Transverse colon (tissue), 4 donors: ENCODE measurements around the gene PITX1. TPM values are rescaled to one million over a fixed set of nuclear protein-coding genes. Genes with fewer than 3 reads are reported as not detected.
A peak's percentile ranks its signal among the peaks of the same experiment; 100 is the strongest.
"Not testable (repeated sequence)": the region's sequence is repeated elsewhere in the genome, so short reads cannot be mapped to it uniquely, and the experiment has no call there.

Experiments
- DNase-seq: peaks from one replicate; pipeline ENCODE4 v3.0.0-alpha.2; 2019
- H3K27ac ChIP-seq, 4 donors: fragments of 200-600 bp; sonication (generic); 2 replicates each; pipeline ENCODE4 v1.5.1; 2016 to 2018; ENCODE audit warnings: inconsistent platforms in 4 of 4
- H3K27me3 ChIP-seq: fragments of 200-600 bp; sonication (generic); 2 replicates; pipeline ENCODE4 v1.5.1; 2017; ENCODE audit warnings: inconsistent platforms
- H3K36me3 ChIP-seq, 4 donors: fragments of 200-600 bp; sonication (generic); 2 replicates each; pipeline ENCODE4 v1.5.1; 2017 to 2019; ENCODE audit warnings: inconsistent platforms in 4 of 4
- H3K4me1 ChIP-seq, 4 donors: fragments of 200-600 bp; sonication (generic); 2 replicates each; pipeline ENCODE4 v1.5.1; 2017 to 2020; ENCODE audit warnings: inconsistent platforms in 4 of 4
- H3K4me3 ChIP-seq, 4 donors: fragments of 200-600 bp; sonication (generic); 1 replicate in 1 of 4; 2 replicates in 3 of 4; pipeline versions ENCODE4 v1.5.1 to v1.6.1; 2017 to 2019; ENCODE audit warnings: inconsistent platforms in 4 of 4
- H3K9me3 ChIP-seq, 2 donors: fragments of 200-600 bp; sonication (generic); 2 replicates each; pipeline ENCODE4 v1.5.1; 2017 to 2019; ENCODE audit warnings: inconsistent platforms in 2 of 2
- EP300 ChIP-seq: sonication (generic); formaldehyde crosslinking; IDR thresholded peaks from one replicate; pipeline ENCODE4 v1.6.1; 2017; ENCODE audit warnings: antibody characterized with exemption, low read depth
- POLR2A ChIP-seq: fragments of 450-650 bp; IDR thresholded peaks from one replicate; pipeline ENCODE4 v1.6.1; 2016; ENCODE audit warnings: antibody characterized with exemption, mild to moderate bottlenecking, moderate library complexity
- POLR2AphosphoS5 ChIP-seq, 3 donors: sonication (generic); formaldehyde crosslinking; IDR thresholded peaks; one replicate each; pipeline ENCODE4 v1.6.1; 2016; ENCODE audit warnings: antibody characterized with exemption in 3 of 3
- WGBS, 2 donors: methylation state at CpG; one replicate each; pipeline ENCODE4 v1.1.5; 2018; ENCODE audit warnings: low coverage in 1 of 2; 5-methylcytosine and 5-hydroxymethylcytosine counted together
- in situ Hi-C, 4 donors: fragments of 200-750 bp; cut with MboI; loops; one replicate each; pipeline versions ENCODE4 v1.15.0 to v1.15.1; 2017; ENCODE audit warnings: low sequenced_read_pairs in 3 of 4, low pct_ligation_motif_present in 1 of 4, low pct_unique_long_range_greater_than_20kb in 1 of 4
- intact Hi-C: fragments of 100-400 bp; cut with DNase I; formaldehyde crosslinking; loops from one replicate; pipeline ENCODE4 v1.15.1; 2023; ENCODE audit warnings: low total_unique reads
- total RNA-seq, 4 donors: library from RNA; depleted of rRNA; stranded (reverse); fragments of >200 nt; gene quantifications; one replicate each; pipeline ENCODE4 v1.1.0, GENCODE V29; 2016
- TF ChIP-seq, protein P1 (sequence below), 5 experiments: fragments of 200-600 bp in 3 of 5; fragments of 450-650 bp in 2 of 5; sonication (generic) in 3 of 5; IDR thresholded peaks; 1 replicate in 2 of 5; 2 replicates in 3 of 5; pipeline ENCODE4 v1.5.1; 2016 to 2017; ENCODE audit warnings: antibody characterized with exemption in 5 of 5, inconsistent platforms in 3 of 5, mild to moderate bottlenecking in 2 of 5, moderate library complexity in 1 of 5

The PITX1 gene
- total RNA-seq, result 10 to 100 TPM in 1 of 4 donors, 1 to 10 TPM in 3; 3.7 to 13.9 (median 8.4) TPM

DNA sequence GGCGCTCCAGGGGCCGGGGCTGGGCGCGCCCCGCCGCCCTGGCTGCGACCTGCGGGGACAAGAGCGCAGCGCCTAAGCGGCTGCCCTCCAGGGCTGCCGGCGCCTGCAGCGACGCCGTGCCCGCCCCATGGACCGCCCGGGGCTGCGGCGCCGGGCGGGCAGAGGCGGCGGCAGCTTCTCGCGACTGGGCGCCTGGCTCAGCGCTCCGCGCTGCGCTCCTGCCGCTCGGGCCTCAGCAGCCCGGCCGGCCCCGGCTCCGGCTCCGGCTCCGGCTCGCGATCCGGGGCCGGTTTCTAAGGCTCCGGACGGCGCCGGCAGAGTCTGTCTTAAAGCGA is at the start of gene PITX1:
PITX1 (minus strand) TSS at position 328 of the 335 bp plus-strand sequence. CDS start 347 bp downstream, outside the sequence.
- H3K4me1 ChIP-seq, result peaks cover 22 to 43% (median 37%) of the 10 kb centered on the region in 4 donors
- H3K27me3 ChIP-seq, result peaks cover 100% of the 10 kb centered on the region
- TF ChIP-seq, protein P1, sequence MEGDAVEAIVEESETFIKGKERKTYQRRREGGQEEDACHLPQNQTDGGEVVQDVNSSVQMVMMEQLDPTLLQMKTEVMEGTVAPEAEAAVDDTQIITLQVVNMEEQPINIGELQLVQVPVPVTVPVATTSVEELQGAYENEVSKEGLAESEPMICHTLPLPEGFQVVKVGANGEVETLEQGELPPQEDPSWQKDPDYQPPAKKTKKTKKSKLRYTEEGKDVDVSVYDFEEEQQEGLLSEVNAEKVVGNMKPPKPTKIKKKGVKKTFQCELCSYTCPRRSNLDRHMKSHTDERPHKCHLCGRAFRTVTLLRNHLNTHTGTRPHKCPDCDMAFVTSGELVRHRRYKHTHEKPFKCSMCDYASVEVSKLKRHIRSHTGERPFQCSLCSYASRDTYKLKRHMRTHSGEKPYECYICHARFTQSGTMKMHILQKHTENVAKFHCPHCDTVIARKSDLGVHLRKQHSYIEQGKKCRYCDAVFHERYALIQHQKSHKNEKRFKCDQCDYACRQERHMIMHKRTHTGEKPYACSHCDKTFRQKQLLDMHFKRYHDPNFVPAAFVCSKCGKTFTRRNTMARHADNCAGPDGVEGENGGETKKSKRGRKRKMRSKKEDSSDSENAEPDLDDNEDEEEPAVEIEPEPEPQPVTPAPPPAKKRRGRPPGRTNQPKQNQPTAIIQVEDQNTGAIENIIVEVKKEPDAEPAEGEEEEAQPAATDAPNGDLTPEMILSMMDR (IDR thresholded peaks at IDR 0.05), result no peak
- peak in 1 of 3 donors; percentile 1 for TF ChIP-seq POLR2AphosphoS5 (IDR thresholded peaks at IDR 0.05)
- TF ChIP-seq EP300, result no peak
- no peak for TF ChIP-seq POLR2A
- no peaks in the 10 kb centered on the region for H3K36me3 ChIP-seq
- H3K4me3 ChIP-seq, result peak within 1 kb of the TSS; percentile 7 to 71 (median 48)
- intact Hi-C loops, result no loop called here
- no peak for DNase-seq
- H3K27ac ChIP-seq, result peak within 1 kb of the TSS; percentile 73 to 85 (median 77)
- H3K9me3 ChIP-seq, result no peaks in the 10 kb centered on the region
- no CpG with 5 or more reads among the region's 49 CpGs for WGBS, 2 donors
- in situ Hi-C loops, result loop anchor here in 1 of 4 donors (25.0 kb wide), 1 partner anchor 153 kb away; no protein-coding TSS in a partner anchor

DNA sequence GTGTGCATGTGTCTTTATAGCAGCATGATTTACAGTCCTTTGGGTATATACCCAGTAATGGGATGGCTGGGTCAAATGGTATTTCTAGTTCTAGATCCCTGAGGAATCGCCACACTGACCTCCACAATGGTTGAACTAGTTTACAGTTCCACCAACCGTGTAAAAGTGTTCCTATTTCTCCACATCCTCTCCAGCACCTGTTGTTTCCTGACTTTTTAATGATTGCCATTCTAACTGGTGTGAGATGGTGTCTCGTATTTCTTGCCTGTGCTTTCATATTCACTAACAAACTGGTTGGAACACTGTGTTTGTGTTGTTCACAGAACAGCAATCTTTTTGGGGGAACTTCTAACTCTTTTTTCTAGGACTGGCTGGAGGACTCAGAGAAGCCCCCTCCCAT is 49.3 kb upstream of the PITX1 start:
- in situ Hi-C loops, result not testable (repeated sequence)
- 63% methylated on average over 3 of the region's 3 CpGs; no CpG with 5 or more reads in 1 of the 2 donors for WGBS, 2 donors

DNA sequence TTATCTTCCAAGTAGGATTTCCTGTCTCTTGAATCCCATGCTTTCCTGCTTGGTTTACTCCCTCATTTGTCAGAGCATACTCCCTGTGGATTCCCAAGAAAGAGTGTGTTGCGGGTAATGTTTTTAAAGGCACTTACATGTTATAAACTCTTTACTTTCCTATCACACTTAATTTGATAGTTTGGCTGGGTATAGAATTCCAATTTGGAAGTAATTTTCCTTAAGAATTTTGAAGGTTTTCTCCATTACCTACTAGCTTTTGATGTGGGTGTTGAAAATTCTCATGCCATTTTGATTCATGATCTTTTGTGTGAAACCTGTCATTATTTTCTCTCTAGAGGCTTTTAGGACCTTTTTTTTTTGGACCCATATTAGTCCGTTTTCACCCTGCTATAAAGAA is 47.2 kb upstream of the PITX1 start:
- H3K27me3 ChIP-seq, result no peaks in the 10 kb centered on the region
- no peak overlapping the region for H3K27ac ChIP-seq
- in situ Hi-C loops (no loop called here), intact Hi-C loops (no loop called here)
- WGBS, 2 donors, result 86% methylated on average over 2 of the region's 2 CpGs
- peaks cover 9 to 17% of the 10 kb centered on the region in 2 donors for H3K9me3 ChIP-seq
- H3K36me3 ChIP-seq, result no peaks in the 10 kb centered on the region
- H3K4me1 ChIP-seq, result no peaks in the 10 kb centered on the region
- TF ChIP-seq POLR2AphosphoS5 (IDR thresholded peaks at IDR 0.05) (no peak), EP300 (no peak), POLR2A (no peak)
- TF ChIP-seq, protein P1 (IDR thresholded peaks at IDR 0.05), result no peak
- DNase-seq, result no peak
- no peak overlapping the region for H3K4me3 ChIP-seq

More for the DNA sequence above, 49.3 kb upstream of the PITX1 start:
- H3K9me3 ChIP-seq, result peaks cover 9 to 17% of the 10 kb centered on the region in 2 donors
- H3K36me3 ChIP-seq, H3K4me3 ChIP-seq, H3K4me1 ChIP-seq, DNase-seq, intact Hi-C loops, H3K27ac ChIP-seq, H3K27me3 ChIP-seq: not testable (repeated sequence)

DNA sequence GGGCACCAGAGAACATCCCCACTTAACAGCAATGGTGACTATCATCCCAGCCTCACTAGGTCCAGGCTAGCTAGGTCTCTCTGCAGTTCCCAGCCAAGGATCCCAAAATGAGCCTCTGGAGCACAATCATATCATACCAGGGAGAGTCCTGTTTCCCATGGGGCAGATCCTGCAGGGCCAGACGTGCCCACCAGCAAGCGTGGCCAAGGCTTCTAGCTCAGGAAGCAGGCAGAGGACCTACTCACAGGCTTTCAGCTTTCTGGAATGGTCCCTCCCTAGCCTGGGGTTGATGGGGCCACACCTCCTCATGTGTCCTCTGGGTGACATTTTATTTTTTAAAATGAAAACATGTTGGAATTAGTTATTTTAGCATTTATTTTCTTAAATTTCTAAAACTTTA is 45.7 kb upstream of the PITX1 start:
- Histone ChIP-seq H3K9me3 (peaks cover 9 to 17% of the 10 kb centered on the region in 2 donors), H3K27me3 (no peaks in the 10 kb centered on the region), H3K36me3 (no peaks in the 10 kb centered on the region), H3K4me1 (no peaks in the 10 kb centered on the region), H3K27ac (no peak overlapping the region), H3K4me3 (no peak overlapping the region)
- DNase-seq, result no peak
- in situ Hi-C loops, result no loop called here
- TF ChIP-seq EP300 (no peak), POLR2AphosphoS5 (IDR thresholded peaks at IDR 0.05) (no peak)
- intact Hi-C loops, result no loop called here
- WGBS, 2 donors, result 92% methylated on average over 2 of the region's 2 CpGs; no CpG with 5 or more reads in 1 of the 2 donors

DNA sequence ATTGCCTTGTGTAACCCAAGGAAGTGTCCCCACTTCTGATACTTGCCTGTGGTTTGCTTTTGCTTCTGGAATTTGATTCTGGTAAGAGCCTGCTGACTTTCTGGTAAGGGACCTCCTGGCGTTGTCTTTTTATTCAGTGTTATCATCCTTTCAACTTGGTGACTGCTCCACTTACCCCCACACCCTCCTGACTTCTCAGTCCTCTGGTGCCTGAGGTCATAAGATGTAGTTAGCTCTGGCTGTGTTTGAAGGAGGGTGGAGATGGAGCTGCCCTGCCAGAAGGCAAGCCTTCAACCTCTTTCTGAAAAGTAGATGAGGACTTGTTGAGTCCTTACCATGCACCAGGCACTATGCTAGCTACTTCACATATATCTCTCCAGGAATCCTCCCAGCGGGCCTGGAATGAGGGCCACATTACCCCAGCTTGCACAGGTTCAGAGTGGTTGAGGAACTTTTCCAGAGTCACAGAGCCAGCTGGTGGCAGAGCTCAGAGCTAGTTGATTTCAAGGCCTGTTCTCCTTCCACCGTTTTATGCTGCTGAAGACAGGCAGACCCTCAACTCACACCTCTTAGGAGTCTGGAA is 45.2 kb upstream of the PITX1 start:
- no peak for TF ChIP-seq POLR2AphosphoS5 (IDR thresholded peaks at IDR 0.05)
- no peak for TF ChIP-seq POLR2A
- TF ChIP-seq, protein P1 (IDR thresholded peaks at IDR 0.05), result no peak
- no peak for TF ChIP-seq EP300
- intact Hi-C loops (no loop called here), in situ Hi-C loops (no loop called here)
- Histone ChIP-seq H3K9me3 (peaks cover 9 to 17% of the 10 kb centered on the region in 2 donors), H3K4me1 (no peaks in the 10 kb centered on the region), H3K27ac (no peak overlapping the region), H3K4me3 (no peak overlapping the region), H3K27me3 (no peaks in the 10 kb centered on the region), H3K36me3 (no peaks in the 10 kb centered on the region)
- 82% methylated on average over 3 of the region's 3 CpGs; no CpG with 5 or more reads in 1 of the 2 donors for WGBS, 2 donors
- no peak for DNase-seq
